ENCODE measurements around the gene SLC8A1.

SLC8A1 gene

DNA sequence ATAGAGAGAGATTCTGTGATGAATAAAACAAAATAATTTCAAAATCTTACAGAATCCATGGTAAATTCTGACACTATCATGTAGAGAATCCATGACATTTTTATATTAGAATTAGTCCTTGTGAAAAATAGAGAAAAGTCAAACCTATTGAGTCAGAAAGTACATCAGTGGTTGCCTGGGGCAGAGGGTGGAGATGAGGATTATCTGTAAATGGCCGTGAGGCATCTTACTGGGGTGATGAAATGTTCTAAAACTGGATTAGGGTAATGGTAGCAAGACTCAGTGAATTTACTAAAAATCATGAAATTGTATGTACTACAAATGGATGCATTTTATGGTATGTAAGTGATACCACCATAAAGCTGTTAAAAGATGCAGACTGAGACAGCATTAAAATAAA is 323.1 kb downstream of the SLC8A1 start:
- no peak for DNase-seq

DNA sequence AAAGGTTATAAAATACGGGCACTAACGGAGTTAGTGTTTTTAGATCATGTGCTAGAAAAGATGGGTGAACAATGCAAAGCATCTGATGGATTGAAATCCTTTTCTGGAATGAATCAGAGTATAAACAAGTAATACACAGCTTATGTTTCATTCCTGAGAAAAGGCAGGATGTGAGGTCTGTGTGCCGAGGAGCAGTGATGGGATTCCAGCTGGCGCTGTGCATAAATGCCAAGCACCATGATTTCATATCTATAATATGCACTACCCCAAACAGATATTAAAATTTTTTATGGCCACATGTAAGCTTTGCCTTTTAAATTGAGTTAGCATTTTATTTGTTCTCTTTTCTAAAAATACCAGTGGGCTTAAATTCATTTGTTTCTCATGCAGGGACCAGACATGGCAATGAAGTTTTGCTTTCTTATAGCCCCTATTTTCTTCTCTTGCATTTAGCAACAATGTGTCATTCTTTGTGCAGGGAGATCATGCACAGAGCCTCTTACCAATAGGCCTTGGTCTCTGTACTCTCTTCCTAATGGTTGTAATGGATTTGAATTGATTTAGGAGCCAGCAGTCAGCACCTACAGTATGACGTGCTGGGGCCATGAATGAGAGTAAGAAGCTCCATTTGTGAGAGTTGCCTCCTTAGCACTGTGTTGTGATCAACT is 323.9 kb downstream of the SLC8A1 start:
- DNase-seq: no peak

DNA sequence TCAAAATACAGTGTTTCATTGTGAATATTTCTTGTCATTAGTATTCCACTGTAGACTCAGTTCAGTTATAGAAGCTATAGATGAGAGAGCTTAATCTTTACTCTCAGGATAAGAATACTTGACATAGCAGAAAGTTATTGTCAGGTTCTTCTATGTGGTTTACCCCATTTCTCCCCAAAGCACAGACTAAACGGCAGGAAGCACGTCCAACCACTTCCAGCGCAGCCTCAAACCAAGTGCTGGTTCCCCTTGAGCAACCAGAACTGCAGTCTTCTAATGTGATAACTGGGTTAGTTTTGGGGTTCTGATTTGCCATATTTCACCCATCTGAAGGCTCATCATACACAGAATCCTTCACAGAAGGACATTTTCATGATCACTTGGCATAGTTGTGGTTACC is 324.7 kb downstream of the SLC8A1 start:
- DNase-seq: no peak

DNA sequence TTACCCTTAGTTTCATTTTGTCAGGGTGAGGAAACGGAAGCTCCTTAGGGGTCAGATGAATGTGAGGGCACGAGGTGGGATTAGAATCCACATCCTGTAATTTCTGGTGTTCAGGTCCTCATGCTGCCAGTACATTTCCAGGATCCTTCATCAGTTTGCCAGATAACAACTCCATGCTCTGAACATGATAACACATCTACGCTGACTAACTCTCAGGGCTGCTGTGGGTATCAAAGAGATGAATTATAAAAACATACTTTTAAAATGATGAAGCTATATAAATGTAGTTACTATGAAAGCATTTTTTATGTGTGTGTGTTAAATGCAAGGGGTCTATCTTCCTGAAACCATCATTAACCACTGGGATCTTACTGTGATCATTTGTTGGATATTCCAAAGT is 325.9 kb downstream of the SLC8A1 start:
- no peak for DNase-seq

DNA sequence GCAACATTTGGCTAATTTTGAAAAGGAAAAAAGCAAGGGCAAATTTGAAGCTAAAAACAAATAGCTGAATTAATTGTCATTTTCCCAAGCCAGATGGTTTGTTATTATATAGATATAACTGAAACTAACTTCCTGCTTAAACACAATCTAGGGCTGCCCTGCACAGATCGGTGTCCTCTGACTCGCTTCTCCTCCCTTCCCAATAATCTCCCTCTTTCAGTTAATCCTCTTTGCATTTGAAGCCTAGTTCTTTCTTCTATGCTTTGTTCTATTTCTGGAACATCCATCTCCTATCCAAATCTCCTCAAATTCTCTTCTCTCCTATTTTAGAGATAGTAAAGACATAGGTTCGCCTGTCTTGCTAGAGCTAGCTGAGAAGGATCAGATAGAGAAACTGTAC is 328.1 kb downstream of the SLC8A1 start:
- DNase-seq: no peak

DNA sequence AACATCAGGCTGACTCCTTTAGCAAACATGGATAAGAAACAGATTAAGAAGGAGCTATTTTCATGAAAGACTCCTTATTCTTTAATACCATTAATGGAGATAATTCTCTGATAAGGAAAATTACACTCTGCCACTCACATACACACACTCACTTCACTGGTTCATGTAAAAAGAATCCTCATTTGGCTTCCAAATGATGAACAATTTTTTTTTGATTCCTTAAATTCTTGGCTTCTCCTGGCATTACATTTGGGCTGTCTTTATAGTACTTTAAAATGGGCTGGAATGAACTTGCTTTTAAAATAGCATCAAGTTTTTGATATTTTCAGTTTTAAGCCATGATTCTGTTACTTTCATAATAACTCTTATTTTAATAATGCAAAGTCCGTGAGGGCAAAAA is 328.6 kb downstream of the SLC8A1 start:
- DNase-seq: no peak

DNA sequence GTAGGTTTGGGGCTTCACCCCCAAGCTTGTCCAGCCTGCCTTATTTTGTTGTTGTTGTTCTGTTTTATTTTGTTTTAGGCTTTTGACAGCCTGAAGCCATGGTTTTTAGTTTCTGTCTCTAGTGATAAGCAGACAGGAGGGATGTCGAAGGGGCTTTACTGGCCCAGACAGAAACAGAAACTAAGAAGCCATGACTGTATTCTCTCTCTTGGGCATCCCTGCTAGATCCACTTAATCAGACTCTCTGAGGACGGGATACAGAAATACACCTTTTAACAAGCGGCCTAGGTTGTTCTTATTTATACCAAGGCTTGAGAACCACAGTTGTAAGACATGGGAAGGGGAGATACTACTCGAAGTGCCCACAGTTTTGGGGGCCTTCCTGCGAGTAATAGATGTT is 330.9 kb downstream of the SLC8A1 start:
- DNase-seq: no peak

DNA sequence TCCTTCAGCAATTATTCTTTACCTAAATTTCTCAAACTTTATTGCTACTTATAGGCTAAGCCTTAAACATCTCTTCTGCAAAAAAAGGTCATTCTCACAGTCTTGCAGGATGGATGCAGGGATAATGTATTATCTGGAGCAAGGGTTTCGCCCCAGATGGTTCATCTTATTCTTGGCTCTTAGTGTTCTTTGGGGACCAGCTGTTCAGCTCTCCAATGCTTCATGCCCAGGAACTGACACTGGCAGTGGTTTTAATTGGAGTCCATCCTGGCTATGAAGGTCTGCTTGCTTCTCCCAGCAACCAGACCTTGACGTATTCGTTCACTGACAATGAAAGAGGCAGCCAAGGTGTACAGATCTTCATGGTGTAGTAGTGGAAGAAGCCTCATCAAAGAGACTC is 331.9 kb downstream of the SLC8A1 start:
- no peak for DNase-seq

DNA sequence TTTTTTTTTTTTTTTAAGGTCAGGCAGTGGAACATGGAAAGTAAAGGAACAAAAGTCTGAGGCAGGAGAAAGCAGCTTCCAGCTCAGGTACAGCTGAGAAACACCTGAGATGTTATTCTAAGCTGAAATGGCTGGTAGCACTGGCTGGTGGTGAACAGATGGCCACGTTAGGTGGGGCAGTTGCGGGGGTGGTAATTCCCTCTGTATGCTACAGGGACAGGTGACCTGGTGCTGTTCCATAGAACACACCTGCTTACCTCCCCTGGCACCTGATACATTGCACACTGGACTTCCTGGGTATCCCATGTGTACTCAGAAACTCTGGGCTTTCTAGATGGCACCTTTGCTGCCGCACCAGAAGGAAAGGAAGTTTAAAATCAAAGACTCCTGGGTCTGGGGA is 333.3 kb downstream of the SLC8A1 start:
- DNase-seq: no peak

DNA sequence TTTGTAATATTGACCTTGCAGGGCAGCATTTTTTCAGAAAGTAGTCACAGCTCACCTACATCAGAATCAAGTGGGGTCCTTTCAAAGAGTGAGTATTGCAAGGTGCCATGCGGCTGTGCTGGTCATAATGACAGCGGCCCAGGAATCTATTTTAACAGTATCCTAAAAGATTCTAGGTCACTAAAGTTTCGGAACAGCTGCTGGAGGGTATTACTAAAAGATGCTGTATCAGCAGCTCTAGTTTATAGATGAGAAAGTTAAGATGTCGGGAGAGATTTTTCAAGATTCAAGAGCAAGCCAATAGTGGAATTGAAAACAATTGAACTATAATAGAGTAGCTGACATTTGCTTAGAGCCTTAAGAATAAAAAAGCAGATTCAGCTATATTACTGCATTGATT is 336.0 kb downstream of the SLC8A1 start:
- no peak for DNase-seq

DNA sequence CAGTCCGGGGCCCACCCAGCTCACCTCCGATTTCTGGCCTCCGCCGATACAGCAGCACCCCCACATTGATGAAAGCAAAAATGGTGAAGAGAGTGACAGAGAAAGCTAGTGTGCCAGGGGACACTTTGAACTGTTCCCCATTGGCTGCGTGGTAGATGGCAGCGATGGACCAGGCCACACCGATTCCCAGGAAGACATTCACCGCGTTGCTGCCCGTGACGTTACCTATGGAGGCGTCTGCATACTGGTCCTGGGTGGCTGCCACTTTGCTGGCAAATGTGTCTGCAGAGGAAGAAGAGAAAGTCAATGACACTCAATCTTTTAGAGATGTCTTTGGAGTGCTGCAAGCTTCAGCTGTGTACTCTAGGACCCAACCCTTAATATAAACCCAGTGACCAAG is 336.5 kb downstream of the SLC8A1 start:
- no peak for DNase-seq

DNA sequence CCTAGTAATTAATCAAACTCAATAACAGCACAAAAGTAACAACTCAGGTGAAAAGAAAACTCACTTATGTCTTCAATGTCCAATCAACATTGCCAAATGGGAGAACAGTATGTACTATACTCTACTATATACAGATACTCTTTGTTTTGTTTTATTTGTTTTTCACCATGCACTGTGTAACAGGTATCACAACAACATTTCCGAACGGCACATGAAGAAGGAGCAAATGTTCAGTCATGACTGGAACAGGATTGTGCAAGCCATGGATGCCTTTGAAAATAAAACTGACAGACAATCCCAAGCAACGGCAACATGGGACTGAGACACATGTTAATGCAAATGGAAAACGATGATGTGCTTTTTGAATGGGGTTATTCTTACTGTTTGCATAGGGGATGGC is 337.9 kb downstream of the SLC8A1 start:
- DNase-seq: no peak

DNA sequence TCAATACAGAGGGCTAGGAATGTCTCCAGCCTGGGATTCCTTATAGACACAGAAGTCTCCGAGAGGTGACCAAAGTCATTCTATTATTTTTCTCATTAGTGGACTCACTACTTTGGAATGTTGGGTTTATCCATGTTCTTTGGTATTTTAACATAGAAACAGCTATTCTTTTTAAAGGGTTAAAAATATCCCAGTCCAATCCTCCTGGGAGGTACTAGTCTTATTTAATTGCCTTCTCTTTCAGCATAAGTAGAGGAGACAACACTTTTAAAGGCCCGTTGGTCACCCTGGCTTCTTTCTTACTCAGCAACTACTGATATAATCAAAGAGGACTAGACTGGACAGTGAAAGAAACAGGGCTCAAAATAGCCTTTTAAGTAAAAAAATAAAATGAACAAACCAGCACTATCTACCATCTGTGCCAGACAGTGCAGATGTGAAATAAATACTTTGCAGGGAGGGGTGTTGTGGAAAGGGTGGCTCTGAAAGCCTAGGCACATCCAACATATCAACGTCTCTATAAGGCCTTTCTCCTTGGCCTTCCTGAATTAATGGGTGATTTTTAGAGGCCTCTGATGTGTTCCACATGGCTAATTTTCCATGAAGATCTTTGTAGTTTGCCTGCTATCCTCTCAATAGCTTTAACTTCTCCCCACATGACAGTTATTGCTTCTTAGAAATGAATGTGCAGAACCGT is 338.5 kb downstream of the SLC8A1 start:
- no peak for DNase-seq

DNA sequence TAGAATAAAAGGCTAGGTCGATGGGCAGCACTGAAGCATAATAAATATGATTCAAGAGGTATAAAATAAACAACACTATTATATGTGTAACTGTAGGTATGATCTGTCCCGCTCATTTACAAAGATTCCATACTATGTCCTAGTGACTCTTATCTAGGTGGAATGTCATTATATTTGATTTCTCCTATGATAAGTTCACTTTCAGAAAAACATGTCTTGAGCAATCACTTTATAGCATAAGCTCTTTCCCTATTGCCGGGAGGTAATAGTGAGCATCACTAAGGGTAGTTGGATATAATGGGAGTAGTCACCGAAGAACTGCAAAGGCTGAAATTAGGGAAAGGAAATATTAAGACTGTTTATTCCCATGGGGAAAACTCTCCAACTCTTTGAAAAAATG is 342.5 kb downstream of the SLC8A1 start:
- no peak for DNase-seq

DNA sequence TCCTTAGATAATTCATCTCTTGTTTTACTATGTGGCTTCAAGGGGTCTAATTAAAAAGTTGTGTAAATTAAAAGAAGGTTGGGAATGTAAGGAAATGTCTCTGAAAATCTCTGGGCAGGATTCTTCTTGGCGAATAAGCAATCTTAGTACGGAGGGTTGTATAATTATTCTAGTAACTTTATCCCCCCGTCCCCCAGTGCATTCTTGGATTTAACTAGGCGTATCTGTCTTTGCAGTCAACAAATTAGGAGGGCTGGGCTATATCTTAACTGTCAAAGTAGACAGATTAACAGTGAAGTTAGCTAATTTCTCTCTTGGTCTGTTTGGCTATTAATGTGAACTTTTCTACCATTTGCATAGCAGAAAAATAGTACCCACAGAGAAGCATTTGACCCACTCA is 343.0 kb downstream of the SLC8A1 start:
- no peak for DNase-seq

DNA sequence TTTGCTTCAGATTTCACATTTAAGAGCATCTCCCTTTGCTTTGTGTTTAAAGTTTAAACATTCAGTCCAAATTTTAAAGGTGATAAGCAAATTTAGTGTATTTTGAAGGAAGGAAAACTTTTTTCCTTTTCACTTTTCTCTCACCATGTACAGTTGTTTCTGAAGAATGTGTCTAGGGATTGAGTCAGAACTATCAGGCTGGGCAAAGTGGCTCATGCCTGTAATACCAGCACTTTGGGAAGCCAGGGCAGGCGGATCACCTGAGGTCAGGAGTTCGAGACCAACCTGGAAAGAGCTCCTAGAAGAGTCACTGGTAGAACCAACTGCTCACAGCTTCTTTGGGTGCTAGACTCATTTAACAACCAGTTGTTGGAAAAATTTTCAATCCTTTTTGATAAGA is 345.8 kb downstream of the SLC8A1 start:
- no peak for DNase-seq

DNA sequence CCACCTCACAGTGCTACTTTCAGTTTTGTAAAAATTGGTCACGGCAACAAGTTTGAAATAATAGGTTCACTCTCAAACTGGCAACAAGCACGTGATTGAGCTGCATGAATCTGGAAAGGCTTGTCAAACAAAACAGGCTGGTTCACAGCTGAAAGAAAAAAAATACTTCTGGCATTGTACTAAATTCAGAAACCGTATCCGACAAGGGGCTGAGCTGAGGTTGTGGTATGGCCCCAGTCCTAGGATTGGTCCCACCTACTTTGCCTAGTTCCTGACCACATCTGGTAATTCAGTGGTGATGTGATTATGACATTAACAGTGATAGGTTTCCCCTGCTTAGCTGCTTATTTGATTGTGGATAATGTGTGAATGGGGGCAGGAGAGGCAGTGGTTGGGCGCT is 346.3 kb downstream of the SLC8A1 start:
- no peak for DNase-seq

DNA sequence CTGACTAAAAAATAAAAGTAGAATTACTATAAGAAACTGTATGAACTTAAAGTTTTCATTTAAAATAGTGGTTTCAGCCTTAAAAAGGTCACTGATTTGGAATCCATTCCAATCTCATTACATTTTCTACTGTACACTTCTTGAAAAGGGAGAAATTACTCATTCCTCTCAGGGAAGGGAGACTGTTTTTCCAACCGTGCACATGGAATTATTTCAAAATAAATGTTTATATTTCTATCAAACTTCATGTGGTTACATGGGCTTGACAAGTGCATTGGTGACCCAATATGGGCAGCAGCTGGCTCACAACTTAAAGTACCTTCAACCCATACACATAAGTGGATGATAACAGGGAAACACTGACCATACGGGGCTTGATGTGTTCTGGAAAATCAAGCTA is 348.3 kb downstream of the SLC8A1 start:
- no peak for DNase-seq

DNA sequence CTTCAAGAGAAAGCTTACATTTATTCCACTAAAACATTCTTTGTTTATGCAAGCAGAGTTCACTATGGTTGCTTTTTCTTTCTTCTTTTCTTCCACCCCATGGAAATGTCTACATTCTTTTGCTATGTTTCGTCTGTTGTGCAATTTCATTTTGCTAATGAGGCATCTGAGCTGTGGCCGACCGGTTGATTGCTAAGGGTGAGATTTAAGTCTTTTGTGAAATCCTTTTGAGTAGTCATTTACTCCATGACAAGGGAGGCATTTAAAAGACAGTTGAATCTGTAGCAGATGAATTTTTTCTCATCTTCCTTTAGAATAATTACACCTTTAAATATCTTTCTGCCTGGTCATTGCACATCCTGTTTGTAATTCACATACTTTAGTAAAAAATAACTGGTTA is 348.7 kb downstream of the SLC8A1 start:
- DNase-seq: no peak

DNA sequence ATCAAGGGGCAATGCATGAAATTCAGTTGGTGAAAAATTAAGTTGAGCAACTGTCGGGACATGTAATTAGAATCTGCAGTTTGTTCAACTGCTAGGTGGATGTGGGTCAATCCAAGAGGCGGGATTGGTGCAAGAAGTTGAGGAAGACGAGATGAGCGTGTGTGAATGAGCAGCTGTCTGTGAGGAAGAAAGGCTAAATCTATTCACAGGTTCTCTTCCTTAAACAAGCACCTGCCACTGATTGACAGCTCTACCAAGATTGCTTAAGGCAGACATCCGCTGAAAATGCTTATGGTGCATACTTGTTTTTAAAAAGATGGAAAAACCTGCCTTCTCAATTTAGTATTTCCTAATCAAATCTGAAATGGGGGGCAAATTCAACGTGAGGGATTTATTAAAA is 349.4 kb downstream of the SLC8A1 start:
- no peak for DNase-seq

DNA sequence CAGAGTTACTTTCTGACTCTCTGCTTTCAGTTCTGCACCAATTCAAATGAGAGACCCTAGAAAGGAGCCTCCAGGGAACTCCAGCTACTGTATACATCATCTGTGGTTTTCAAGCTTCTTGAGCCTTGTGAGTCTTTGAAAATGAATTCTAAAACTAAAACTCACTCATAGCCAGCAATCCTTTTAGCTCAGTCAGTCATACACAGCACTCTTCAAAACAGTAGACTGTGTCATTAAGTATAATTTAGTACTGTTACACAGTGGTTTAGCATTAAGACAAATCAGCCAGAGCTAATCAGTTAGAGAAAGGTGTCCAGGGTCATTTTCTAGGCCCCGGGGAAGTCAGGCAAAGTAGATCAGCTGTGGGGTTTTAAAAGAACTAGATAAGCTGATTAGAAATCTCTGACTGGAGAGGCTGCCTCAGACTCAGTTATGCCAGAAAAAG is 350.7 kb downstream of the SLC8A1 start:
- no peak for DNase-seq

DNA sequence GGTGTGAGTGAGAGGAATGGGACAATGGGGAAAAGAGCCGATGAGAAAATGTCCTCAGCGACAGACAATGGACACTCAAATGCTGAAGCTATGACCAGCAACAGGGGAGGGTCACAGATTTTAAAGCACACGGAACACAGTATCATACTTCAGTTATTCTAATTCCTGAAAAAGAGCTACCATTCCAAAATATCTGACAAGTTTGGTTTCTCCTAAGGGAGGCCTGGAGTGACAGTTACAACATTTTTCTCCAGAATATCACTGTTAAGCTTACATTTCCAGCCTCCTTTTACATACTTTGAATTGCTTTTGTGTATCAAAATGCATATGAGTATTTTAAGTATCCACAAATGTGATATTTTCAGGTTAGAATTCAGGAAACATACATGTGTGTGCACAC is 351.2 kb downstream of the SLC8A1 start:
- no peak for DNase-seq

DNA sequence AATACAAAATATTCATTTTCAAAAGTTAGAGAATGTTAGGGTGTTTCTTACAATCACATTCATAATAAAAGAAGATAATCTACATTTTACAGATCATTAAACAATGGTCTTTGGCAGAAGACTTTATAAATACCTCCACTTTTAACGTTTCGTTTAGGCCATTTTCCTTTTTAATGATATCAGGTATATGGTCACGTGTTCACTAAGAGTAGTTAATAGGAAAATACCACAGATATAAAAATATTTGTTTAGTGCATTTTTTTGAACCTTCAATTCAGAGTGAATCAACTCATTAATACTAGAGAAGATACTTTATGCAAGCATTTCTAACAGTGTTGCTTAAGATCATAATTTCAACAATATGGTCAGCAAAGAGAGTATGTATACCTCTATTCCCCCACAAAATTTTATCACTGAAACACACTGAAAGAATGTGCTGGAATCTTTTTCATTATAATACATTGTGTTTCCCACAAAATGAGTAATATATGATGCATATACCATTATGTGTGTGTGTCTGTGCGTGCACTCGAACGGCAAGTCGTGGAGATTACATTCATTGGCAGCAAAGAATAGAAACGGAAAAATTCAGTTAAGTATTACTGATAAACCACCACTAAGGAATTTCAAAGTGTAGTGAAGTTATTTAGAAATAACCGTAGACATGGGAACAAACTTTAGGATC is 353.0 kb downstream of the SLC8A1 start:
- no peak for DNase-seq

DNA sequence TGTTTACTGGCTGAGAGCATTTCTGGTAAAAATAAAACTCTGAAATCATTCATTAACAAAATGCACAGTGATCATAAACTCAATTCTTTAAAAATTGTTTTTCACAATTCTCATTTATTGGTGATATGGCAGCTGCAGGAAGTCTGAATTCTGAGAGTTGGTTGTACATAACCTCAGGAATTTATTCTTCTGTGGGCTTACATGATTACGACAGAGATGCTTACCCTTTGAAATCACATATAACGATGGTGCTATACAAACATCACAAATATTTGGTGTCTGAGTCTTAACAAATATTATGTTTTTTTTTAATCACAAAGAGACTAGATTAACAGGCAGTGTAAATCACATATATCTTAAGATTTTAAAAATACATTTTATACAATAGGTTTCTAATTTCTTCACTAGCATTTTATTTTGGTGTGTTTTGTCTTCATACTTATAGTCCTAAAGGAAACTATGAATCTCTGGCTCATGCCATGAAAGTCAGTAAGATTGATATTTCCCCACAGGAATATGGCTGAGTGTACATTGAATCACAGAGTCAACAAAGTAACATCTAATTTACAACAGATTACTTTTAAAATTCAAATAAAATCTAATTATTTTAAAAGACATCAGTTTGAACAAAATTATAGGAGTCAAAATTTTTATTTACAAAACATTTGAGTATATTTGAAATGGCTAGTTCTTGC is 354.1 kb downstream of the SLC8A1 start:
- no peak for DNase-seq

Measured in central memory CD4-positive, alpha-beta T cell (primary cell).